Lower leg skin (tissue), 3 donors: Measurements from ENCODE around the gene ROBO1.

Experiments
- CTCF ChIP-seq, 3 donors: fragments of 450-650 bp; IDR thresholded peaks; one replicate each; pipeline ENCODE4 v1.5.1; 2016; ENCODE audit warnings: antibody characterized with exemption in 3 of 3, mild to moderate bottlenecking in 3 of 3, moderate library complexity in 2 of 3
- POLR2A ChIP-seq, 2 donors: fragments of 450-650 bp; IDR thresholded peaks; one replicate each; pipeline ENCODE4 v1.6.1; 2016 to 2017; ENCODE audit warnings: antibody characterized with exemption in 2 of 2, mild to moderate bottlenecking in 1 of 2, moderate library complexity in 1 of 2

GRCh38 chr3:78908236-78908635 is 859.6 kb downstream of the ROBO1 start:
- TF ChIP-seq CTCF (IDR thresholded peaks at IDR 0.05), result no peak
- TF ChIP-seq POLR2A (IDR thresholded peaks at IDR 0.05), result no peak
